Colonic mucosa (tissue), 4 donors: ENCODE results near the gene NUP133. TPM values are rescaled to one million over a fixed set of nuclear protein-coding genes. Genes with fewer than 3 reads are reported as not detected.

ENCODE experiments used
- DNase-seq: peaks from one replicate; pipeline ENCODE4 v3.0.0-alpha.2; 2020
- H3K27ac ChIP-seq: fragments of 200-600 bp; one replicate; pipeline ENCODE4 v1.8.0; 2021
- H3K27me3 ChIP-seq: fragments of 200-600 bp; one replicate; pipeline ENCODE4 v1.8.0; 2021
- H3K36me3 ChIP-seq: fragments of 200-600 bp; one replicate; pipeline ENCODE4 v1.8.0; 2021
- H3K4me1 ChIP-seq: fragments of 200-600 bp; one replicate; pipeline ENCODE4 v1.8.0; 2021; ENCODE audit warnings: mild to moderate bottlenecking
- H3K4me3 ChIP-seq: fragments of 200-600 bp; one replicate; pipeline ENCODE4 v1.8.0; 2021
- H3K9ac ChIP-seq, 2 donors: one replicate each; pipeline ENCODE4 v1.7.0; 2013; ENCODE audit warnings: control low read depth in 2 of 2, low read depth in 2 of 2, low read length in 2 of 2
- H3K9me3 ChIP-seq: fragments of 200-600 bp; one replicate; pipeline ENCODE4 v1.8.0; 2021
- intact Hi-C: fragments of 100-400 bp; cut with DNase I; formaldehyde crosslinking; loops from one replicate; pipeline ENCODE4 v1.14.1; 2022
- total RNA-seq, 2 donors: library from RNA; stranded (reverse); fragmentation: NEBNext Ultra II Directional in 1 of 2; extraction: Animal tissue kit (Norgen Biotek cat#: 25700) in 1 of 2; gene quantifications; one replicate each; pipeline ENCODE4 v1.2.1, GENCODE V29; 2021
- TF ChIP-seq, protein P1 (sequence below): fragments of 200-600 bp; IDR thresholded peaks from one replicate; pipeline ENCODE4 v1.8.0; 2022; ENCODE audit warnings: antibody characterized with exemption, mild to moderate bottlenecking
- donor health status: healthy.
- donor health status: DM: no; HTN: no; CAD: no.
- donor health status: DM: no; HTN: no; CAD: no.

Gene NUP133
- total RNA-seq, 2 donors from 2014 or later, result 25.9 to 37.8 TPM

DNA sequence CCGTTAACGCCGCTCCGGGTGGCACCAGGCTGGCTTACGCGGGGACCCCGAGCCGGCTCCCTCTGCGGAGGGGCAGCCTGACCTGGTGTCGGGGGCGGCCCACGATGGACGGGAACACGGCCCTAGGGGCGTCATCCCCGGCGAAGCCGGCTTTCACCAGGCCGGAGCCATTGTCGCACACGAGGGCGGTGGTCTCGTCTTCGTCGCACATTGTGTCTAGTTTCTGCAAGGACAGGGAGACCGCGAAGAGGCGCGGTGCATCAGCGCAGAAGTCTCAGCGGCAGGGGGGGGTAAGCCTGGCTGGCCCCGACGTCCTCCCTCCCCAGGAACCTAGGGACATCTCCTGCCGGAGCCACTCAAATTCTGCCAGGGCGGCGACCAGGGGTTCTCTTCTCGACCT lies 75.2 kb downstream of the NUP133 start:
- H3K9me3 ChIP-seq, result no peaks in the 10 kb centered on the region
- TF ChIP-seq, protein P1, sequence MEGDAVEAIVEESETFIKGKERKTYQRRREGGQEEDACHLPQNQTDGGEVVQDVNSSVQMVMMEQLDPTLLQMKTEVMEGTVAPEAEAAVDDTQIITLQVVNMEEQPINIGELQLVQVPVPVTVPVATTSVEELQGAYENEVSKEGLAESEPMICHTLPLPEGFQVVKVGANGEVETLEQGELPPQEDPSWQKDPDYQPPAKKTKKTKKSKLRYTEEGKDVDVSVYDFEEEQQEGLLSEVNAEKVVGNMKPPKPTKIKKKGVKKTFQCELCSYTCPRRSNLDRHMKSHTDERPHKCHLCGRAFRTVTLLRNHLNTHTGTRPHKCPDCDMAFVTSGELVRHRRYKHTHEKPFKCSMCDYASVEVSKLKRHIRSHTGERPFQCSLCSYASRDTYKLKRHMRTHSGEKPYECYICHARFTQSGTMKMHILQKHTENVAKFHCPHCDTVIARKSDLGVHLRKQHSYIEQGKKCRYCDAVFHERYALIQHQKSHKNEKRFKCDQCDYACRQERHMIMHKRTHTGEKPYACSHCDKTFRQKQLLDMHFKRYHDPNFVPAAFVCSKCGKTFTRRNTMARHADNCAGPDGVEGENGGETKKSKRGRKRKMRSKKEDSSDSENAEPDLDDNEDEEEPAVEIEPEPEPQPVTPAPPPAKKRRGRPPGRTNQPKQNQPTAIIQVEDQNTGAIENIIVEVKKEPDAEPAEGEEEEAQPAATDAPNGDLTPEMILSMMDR, result no peak
- H3K9ac ChIP-seq, result no peak overlapping the region
- intact Hi-C loops, result no loop called here
- peaks cover 7% of the 10 kb centered on the region for H3K4me1 ChIP-seq
- H3K27ac ChIP-seq, result no peak overlapping the region
- no peak for DNase-seq
- H3K4me3 ChIP-seq, result no peak overlapping the region
- no peaks in the 10 kb centered on the region for H3K36me3 ChIP-seq
- H3K27me3 ChIP-seq, result peaks cover 58% of the 10 kb centered on the region

- Histone ChIP-seq H3K27ac (no peak overlapping the region), H3K9me3 (no peaks in the 10 kb centered on the region), H3K4me3 (no peak overlapping the region), H3K36me3 (no peaks in the 10 kb centered on the region), H3K27me3 (peaks cover 58% of the 10 kb centered on the region), H3K4me1 (peaks cover 7% of the 10 kb centered on the region), H3K9ac (no peak overlapping the region)
- TF ChIP-seq, protein P1, result no peak
- no peak for DNase-seq
- intact Hi-C loops, result no loop called here
Measured at GRCh38 chr1:229432116-229432461, 76.1 kb downstream of the NUP133 start.

DNA sequence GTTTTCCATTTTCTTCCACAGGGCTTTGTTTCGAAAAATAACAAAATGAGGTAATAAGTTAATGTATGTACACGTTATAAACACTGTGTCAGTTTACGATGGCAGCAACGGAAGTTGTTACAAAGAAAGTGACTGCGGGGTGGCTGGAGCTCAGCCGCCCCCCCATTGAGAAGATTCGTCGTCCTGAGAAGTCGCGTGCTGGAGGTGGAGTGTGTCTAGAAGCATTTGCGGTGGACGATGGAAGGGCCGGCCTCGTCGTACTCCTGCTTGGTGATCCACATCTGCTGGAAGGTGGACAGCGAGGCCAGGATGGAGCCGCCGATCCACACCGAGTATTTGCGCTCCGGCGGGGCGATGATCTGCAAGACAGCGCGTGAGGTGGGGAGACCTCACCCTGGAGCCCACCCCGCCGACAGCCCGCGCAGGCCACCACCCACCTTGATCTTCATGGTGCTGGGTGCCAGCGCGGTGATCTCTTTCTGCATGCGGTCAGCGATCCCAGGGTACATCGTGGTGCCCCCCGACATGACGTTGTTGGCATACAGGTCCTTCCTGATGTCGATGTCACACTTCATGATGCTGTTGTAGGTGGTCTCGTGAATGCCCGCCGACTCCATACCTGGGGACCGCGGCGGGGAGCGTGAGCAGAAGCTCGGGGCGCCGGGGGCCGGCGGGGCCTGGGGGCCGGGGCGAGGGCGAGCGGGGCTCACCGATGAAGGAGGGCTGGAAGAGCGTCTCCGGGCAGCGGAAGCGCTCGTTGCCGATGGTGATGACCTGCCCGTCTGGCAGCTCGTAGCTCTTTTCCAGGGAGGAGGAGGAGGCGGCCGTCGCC lies 76.6 kb downstream of the NUP133 start:
- H3K27ac ChIP-seq, result no peak overlapping the region
- no peak overlapping the region for H3K4me3 ChIP-seq
- intact Hi-C loops, result no loop called here
- H3K36me3 ChIP-seq, result no peaks in the 10 kb centered on the region
- H3K27me3 ChIP-seq, result peaks cover 62% of the 10 kb centered on the region
- peaks cover 7% of the 10 kb centered on the region for H3K4me1 ChIP-seq
- no peaks in the 10 kb centered on the region for H3K9me3 ChIP-seq
- DNase-seq, result no peak
- H3K9ac ChIP-seq, result no peak overlapping the region
- TF ChIP-seq, protein P1, result no peak

DNA sequence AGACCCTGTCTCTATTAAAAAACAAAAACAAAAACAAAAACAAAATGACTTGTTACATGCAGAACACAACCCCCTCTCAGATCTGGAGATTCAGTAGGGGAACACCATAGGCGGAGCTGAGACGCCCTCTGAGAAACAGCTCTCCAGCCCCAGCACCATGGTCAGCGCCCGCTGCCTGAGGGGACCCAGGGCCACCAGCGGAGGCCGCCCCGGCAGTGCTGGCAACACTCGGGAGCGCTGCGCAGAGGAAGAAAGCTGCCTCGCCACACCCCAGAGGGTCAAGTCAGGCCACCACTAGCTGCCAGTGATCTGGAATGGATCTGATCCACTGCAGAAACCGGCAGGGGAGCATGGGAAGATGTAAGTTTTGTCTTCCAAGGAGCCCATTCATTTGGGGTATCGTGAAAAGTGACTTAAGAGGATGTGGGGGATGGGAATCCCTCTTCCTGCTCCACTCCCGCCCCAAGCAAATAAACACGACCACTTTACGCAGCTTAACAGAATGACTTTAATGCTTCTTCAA lies 77.3 kb downstream of the NUP133 start:
- H3K9me3 ChIP-seq, result no peaks in the 10 kb centered on the region
- peaks cover 7% of the 10 kb centered on the region for H3K4me1 ChIP-seq
- no peak overlapping the region for H3K27ac ChIP-seq
- DNase-seq, result peak; percentile 38
- TF ChIP-seq, protein P1, result no peak
- H3K36me3 ChIP-seq, result no peaks in the 10 kb centered on the region
- intact Hi-C loops, result no loop called here
- no peak overlapping the region for H3K9ac ChIP-seq
- H3K4me3 ChIP-seq, result no peak overlapping the region
- peaks cover 58% of the 10 kb centered on the region for H3K27me3 ChIP-seq

DNA sequence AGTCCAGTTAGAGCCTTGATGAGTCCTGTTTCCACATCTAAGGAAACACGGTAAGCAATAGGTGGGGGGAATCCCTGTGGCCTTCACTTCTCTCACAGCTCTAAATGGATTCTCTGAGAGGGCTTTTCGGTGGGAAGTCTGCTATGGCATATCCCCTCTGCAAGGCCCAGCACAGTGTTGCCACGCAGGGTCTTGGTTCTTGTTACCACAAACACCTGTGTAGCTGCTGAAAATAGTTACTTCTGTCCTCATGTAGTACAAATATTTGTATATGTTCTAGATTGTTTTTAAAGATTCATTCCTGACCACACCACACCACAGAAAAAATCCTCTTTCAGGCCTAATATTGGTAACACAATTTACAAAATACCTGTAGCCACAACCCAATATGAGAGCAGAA lies 79.9 kb downstream of the NUP133 start:
- H3K4me3 ChIP-seq, result no peak overlapping the region
- no peak overlapping the region for H3K27ac ChIP-seq
- no peak for DNase-seq
- no peaks in the 10 kb centered on the region for H3K9me3 ChIP-seq
- peaks cover 7% of the 10 kb centered on the region for H3K4me1 ChIP-seq
- H3K36me3 ChIP-seq, result no peaks in the 10 kb centered on the region
- TF ChIP-seq, protein P1, result no peak
- peaks cover 39% of the 10 kb centered on the region for H3K27me3 ChIP-seq
- intact Hi-C loops, result no loop called here
- no peak overlapping the region for H3K9ac ChIP-seq
